Measurements from ENCODE around the gene BIN1. TPM values are rescaled to one million over a fixed set of nuclear protein-coding genes. Genes with fewer than 3 reads are reported as not detected.

BIN1 gene
- 988 TPM for polyA plus RNA-seq (ENCODE audit: insufficient read length)

DNA sequence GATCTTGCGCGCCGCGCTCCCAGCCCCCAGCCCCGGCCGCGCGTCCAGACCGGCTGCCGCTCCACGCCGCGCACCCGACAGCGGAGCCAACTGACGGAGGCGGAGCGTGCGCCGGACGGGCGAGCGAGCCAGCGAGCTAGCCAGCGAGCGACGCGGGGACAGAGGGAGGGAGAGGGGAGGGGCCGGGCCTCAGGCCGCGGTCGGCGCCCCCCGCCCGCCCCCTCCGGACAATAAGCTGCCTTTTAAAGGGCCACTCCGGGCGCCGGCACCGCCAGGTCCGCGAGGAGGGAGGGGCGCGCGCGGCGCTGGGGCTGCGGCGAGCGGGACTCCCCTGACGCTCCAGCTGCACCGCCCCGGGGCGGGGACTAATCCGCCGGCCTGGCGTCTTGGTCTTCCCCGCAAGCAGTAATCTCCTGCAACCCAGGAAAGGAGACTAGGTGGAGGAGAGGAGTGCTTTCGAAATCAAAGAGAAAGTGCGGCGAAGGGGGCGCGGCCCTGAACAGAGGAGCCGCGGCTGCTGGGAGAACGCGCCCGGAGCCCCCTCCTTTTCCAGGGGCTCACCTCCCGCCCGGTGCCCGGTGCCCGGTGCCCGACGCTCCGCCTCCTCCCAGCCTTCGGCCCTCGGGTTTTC lies at the start of gene BIN1:
Gene BIN1, minus strand, starts transcription at position 164 of the 631 bp plus-strand sequence. CDS start 211 bp downstream, outside the sequence.
- peak; percentile 75 for DNase-seq (ENCODE audit: low read depth)

DNA sequence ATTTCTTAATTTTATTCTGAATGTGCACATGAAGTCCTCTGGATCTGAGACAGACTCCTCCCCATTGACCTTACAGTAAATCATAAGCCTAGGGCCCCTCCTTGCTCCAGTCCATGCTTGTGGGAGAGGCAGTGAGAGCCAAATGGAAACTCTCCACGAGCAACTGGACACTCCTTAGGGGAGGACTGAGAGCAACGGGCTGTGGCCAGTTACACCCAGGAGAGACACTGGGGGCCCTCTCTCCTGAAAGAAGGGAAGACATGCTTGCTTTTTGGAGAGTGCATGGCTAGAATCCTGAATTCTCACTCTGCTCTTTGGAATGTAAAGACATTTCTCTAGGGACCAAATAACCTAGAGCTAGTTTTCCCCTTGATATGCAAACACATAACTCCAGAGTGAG lies 49.0 kb upstream of the BIN1 start:
- DNase-seq (ENCODE audit: low read depth): peak; percentile 79

DNA sequence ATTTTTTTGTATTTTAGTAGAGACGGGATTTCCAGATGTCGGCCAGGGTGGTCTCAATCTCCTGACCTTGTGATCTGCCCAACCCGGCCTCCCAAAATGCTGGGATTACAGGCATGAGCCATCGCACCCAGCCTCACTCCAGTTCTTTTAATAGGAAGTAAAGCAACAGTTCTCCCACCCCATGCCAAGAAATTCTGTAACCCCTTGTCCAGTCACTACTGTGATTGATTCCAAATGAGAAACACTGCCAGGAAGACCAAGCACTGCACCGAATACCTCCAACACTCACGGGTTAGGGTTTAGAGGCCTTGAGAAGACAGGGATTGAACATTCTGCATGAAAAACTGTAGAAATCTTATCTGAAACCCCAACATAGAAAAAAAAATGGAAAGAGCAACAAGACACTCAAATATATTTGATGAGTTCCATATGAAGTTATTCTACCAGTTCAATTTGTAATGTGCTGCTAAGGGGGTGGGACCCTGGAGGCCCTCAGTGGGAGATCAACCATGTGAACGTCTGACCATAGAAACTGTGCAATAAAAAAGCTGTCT lies 48.2 kb upstream of the BIN1 start:
- no peak for DNase-seq (ENCODE audit: low read depth)

- DNase-seq (ENCODE audit: low read depth): no peak
These were observed 47.4 kb upstream of the BIN1 start for GRCh38 chr2:127154396-127154795.

GRCh38 chr2:127153691-127154158 lies 46.8 kb upstream of the BIN1 start:
- DNase-seq (ENCODE audit: low read depth): no peak

DNA sequence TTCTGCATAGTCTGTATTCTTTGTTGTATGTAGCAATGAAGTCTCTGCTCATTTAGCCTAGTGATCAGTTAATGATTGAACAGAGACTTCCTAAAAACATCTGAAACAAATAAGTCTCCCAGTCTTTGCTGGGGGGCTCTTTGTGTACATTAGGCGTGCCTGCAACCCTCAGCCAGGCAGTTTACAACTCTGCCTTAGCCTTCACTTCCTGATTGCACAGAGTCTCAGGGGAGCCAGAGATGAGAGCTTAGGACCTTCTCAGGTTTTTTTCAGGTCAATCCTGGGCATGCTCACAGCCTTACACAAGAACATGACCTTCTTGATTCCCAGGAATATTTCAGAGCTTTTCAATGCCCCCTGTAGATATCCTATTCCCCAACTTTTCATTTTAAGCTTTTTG lies 44.0 kb upstream of the BIN1 start:
- DNase-seq (ENCODE audit: low read depth): no peak

DNA sequence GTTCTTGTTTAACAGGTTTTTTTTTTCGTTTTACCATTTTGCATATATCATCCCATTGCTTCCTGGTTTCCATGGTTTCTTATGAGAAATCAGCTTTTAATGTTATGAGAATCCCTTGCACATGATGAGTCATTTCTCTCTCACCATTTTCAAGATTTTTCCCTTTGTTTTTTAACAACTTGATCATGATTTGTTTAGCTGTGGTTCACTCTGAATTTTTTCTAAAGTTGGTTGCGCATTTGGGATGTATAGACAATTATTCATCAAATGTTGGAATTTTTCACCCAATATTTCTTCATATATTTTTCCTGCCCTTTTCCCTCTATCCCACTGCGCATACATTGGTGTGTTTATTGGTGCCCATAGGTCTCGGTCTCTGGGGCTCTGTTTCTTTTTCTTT lies 42.4 kb upstream of the BIN1 start:
- no peak for DNase-seq (ENCODE audit: low read depth)

- DNase-seq (ENCODE audit: low read depth): no peak
These were observed 40.0 kb upstream of the BIN1 start for GRCh38 chr2:127146820-127147502.

- no peak for DNase-seq (ENCODE audit: low read depth)
These were observed 39.2 kb upstream of the BIN1 start for GRCh38 chr2:127146071-127146725.

GRCh38 chr2:127145280-127145895 lies 38.4 kb upstream of the BIN1 start:
- DNase-seq (ENCODE audit: low read depth): no peak

- DNase-seq (ENCODE audit: low read depth): no peak
These were observed 37.2 kb upstream of the BIN1 start for GRCh38 chr2:127143841-127144782.

- DNase-seq (ENCODE audit: low read depth): no peak
These were observed 36.0 kb upstream of the BIN1 start for GRCh38 chr2:127142663-127143630.

DNA sequence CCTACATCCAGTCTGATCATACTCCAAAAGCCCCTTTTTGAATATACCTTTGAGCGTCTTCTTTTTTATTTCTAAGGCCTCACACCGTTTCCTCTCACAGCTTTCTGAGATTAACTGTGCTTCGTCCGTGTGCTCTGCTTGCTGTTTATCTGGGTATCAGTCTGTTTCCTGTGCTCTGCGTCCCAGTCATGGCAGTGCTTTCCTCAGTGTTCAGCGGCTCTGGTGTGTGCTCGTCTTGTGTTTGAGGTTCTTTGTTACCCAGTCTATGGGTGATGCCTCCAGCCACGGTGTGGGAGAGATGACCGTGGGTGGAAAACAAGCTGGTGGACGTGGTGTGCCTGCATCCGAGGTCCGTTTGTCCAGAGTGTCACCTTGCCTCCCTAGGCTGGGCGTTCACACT lies 33.6 kb upstream of the BIN1 start:
- DNase-seq (ENCODE audit: low read depth): no peak

DNA sequence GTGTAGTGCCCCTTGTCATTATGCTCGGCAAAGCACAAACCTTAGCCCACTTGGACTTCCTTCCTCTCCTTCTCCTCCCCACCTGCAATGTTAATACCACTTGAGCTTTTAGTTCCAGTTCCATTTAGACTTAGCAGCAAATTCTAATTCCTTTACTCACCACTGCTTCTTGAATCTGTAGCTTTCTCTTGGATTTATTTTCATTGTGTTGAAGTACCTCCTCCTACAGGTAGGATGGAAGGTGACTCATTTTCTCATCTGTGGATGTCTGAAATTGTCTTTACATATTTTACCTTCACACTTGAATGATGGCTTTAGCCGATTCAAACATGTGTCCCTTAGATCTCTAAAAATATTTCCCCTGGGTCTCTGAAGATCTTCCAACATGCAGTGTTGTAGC lies 32.8 kb upstream of the BIN1 start:
- no peak for DNase-seq (ENCODE audit: low read depth)

GRCh38 chr2:127138281-127138680 lies 31.3 kb upstream of the BIN1 start:
- DNase-seq (ENCODE audit: low read depth): no peak

DNA sequence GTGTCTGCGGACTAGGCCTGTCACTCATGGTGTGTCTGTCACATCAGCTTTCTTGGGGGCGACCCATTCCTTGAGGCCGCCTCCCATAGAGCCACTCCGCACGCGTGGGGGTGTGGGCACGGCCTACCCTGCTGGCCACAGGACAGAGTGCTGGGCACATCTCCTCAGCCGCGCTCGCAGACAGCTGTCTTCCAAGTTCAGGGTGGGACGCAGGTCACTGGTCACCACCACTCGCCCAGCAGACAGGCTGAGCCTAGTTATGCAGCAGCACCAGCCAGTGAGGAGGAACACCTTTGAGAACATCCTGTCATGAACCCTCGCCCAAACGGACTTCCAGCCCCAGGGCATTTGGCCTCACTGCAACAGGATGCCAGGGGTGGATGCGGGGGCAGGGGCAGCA lies 30.8 kb upstream of the BIN1 start:
- no peak for DNase-seq (ENCODE audit: low read depth)

- DNase-seq (ENCODE audit: low read depth): no peak
These were observed 30.3 kb upstream of the BIN1 start for GRCh38 chr2:127137225-127137624.

GRCh38 chr2:127134833-127135830 lies 28.2 kb upstream of the BIN1 start:
- DNase-seq (ENCODE audit: low read depth): no peak

DNA sequence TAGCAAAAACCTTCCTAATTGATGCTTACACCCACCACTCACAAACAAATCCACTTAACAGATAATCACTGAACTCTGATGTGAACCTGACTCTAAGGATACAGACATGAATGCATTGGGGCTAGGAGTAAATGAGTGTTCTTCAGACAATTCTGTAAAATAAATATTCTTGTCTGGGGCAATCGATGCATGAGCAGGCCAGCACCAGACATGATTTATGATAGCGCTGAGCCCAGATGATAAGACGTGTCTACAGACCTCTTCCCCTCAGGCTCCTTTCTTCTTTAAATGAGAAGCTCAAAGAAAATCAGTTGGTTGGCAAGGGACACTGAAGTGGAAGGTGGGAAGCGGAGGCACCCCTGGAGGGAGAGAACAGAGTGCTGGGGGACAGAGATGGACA lies 27.3 kb upstream of the BIN1 start:
- DNase-seq (ENCODE audit: low read depth): no peak

Data from forelimb muscle (tissue), 1 donor.